ENCODE results near the gene NKAIN2. TPM values are rescaled to one million over a fixed set of nuclear protein-coding genes. Genes with fewer than 3 reads are reported as not detected.

NKAIN2 gene
- total RNA-seq, 1 experiment from 2014 or later, result 2.2 TPM

DNA sequence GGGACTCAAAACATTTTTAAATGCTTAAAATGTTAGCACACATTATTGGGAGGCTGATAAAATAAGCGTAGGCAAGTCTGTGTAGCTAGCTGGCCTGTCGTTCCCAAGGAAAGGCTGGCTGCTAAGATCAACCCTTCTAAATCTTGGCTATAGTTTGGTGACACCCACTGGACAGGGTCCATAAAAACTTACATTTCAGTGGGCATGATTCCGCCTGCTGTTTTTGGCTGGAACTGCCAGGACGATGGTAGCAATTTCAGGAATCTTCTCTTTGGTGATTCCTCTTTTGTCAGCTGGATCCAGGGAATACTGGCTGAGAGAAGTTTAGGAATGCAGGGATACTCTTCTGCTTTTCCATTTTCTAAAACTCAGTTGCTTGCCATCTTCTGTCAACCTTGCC is 162.2 kb downstream of the NKAIN2 start:
- Histone ChIP-seq H3K27me3 (replicated peaks; ENCODE audit: insufficient read depth, low read depth, low read length, poor library complexity) (no peaks in the 10 kb centered on the region), H3K4me1 (ENCODE audit: insufficient read depth, low read length, poor library complexity, severe bottlenecking) (no peaks in the 10 kb centered on the region), H3K4me3 (ENCODE audit: low read depth, low read length, poor library complexity, severe bottlenecking) (no peak overlapping the region), H3K27ac (ENCODE audit: low read depth, low read length, poor library complexity, severe bottlenecking) (no peak overlapping the region), H3K36me3 (ENCODE audit: insufficient read depth, low read length, poor library complexity, severe bottlenecking) (no peaks in the 10 kb centered on the region), H3K9me3 (ENCODE audit: low read depth, low read length, poor library complexity, severe bottlenecking) (no peaks in the 10 kb centered on the region)
- BruUV-seq (replicated peaks), result no TSS peak
- TF ChIP-seq, protein P1, sequence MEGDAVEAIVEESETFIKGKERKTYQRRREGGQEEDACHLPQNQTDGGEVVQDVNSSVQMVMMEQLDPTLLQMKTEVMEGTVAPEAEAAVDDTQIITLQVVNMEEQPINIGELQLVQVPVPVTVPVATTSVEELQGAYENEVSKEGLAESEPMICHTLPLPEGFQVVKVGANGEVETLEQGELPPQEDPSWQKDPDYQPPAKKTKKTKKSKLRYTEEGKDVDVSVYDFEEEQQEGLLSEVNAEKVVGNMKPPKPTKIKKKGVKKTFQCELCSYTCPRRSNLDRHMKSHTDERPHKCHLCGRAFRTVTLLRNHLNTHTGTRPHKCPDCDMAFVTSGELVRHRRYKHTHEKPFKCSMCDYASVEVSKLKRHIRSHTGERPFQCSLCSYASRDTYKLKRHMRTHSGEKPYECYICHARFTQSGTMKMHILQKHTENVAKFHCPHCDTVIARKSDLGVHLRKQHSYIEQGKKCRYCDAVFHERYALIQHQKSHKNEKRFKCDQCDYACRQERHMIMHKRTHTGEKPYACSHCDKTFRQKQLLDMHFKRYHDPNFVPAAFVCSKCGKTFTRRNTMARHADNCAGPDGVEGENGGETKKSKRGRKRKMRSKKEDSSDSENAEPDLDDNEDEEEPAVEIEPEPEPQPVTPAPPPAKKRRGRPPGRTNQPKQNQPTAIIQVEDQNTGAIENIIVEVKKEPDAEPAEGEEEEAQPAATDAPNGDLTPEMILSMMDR (conservative IDR thresholded peaks at IDR 0.05; ENCODE audit: low read depth, low read length), result peak; percentile 44
- TF ChIP-seq EZH2 (IDR thresholded peaks at IDR 0.05; ENCODE audit: borderline replicate concordance, low read depth, low read length, poor library complexity, severe bottlenecking), result no peak
- DNase-seq (ENCODE audit: low spot score), result peak; percentile 34
- POLR2A ChIA-PET (ENCODE audit: low non-redundant PET), result no interaction called here
- CTCF ChIA-PET, result no interaction called here
- intact Hi-C loops (cut with micrococcal nuclease; ENCODE audit: unreplicated experiment), result loop anchor here (10.0 kb wide), 1 partner anchor 551 kb away; no protein-coding TSS in a partner anchor

DNA sequence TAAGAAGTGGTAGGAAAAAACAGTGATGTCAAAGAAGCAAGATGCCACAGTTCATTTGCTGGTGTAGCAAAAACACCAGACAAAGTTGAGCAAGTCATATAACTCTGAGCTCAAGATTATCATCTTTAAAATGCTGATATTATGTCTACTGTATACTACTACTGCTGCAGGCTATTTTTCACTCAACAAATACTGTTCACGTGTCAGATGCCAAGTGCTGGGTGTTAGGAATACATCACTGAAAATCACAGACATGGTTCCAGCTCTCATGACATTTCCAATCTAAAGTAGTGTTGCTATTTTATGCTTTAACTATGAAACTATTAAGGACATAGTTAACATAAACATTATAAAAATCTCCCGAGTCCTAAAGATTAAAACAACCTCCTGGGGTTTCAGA is 163.0 kb downstream of the NKAIN2 start:
- no peak overlapping the region for H3K27ac ChIP-seq (ENCODE audit: low read depth, low read length, poor library complexity, severe bottlenecking)
- DNase-seq (ENCODE audit: low spot score), result no peak
- BruUV-seq (replicated peaks), result no TSS peak
- H3K36me3 ChIP-seq (ENCODE audit: insufficient read depth, low read length, poor library complexity, severe bottlenecking), result no peaks in the 10 kb centered on the region
- H3K9me3 ChIP-seq (ENCODE audit: low read depth, low read length, poor library complexity, severe bottlenecking), result no peaks in the 10 kb centered on the region
- ChIA-PET CTCF (no interaction called here), POLR2A (ENCODE audit: low non-redundant PET) (no interaction called here)
- no peak overlapping the region for H3K4me3 ChIP-seq (ENCODE audit: low read depth, low read length, poor library complexity, severe bottlenecking)
- no peaks in the 10 kb centered on the region for H3K4me1 ChIP-seq (ENCODE audit: insufficient read depth, low read length, poor library complexity, severe bottlenecking)
- H3K27me3 ChIP-seq (replicated peaks; ENCODE audit: insufficient read depth, low read depth, low read length, poor library complexity), result no peaks in the 10 kb centered on the region
- no peak for TF ChIP-seq EZH2 (IDR thresholded peaks at IDR 0.05; ENCODE audit: borderline replicate concordance, low read depth, low read length, poor library complexity, severe bottlenecking)
- TF ChIP-seq, protein P1 (conservative IDR thresholded peaks at IDR 0.05; ENCODE audit: low read depth, low read length), result no peak
- intact Hi-C loops (cut with micrococcal nuclease; ENCODE audit: unreplicated experiment), result loop anchor here (10.0 kb wide), 1 partner anchor 552 kb away; no protein-coding TSS in a partner anchor

DNA sequence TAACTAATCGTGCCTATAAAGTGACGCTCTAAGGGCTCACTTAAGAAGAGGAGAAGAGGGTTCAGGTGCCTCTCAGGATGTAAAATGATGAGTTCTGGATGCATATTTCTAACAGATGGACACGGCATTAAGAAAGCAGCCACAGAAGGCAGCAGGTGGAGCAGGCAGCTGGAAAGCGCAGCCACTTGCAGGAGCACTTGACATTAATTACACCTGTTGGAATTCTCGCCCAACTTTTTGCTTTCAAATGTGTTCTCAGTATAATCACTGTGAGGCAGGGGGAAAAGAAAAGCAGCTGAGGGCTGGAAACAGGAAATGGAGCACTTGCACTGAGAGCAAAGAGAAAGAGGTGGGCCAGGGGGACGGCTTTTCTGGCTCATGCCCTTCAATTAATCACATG is 164.2 kb downstream of the NKAIN2 start:
- intact Hi-C loops (cut with micrococcal nuclease; ENCODE audit: unreplicated experiment), result loop anchor here (10.0 kb wide), 1 partner anchor 553 kb away; no protein-coding TSS in a partner anchor
- BruUV-seq (replicated peaks), result no TSS peak
- no peak overlapping the region for H3K27ac ChIP-seq (ENCODE audit: low read depth, low read length, poor library complexity, severe bottlenecking)
- H3K9me3 ChIP-seq (ENCODE audit: low read depth, low read length, poor library complexity, severe bottlenecking), result no peaks in the 10 kb centered on the region
- H3K36me3 ChIP-seq (ENCODE audit: insufficient read depth, low read length, poor library complexity, severe bottlenecking), result no peaks in the 10 kb centered on the region
- POLR2A ChIA-PET (ENCODE audit: low non-redundant PET), result no interaction called here
- CTCF ChIA-PET, result no interaction called here
- H3K27me3 ChIP-seq (replicated peaks; ENCODE audit: insufficient read depth, low read depth, low read length, poor library complexity), result no peaks in the 10 kb centered on the region
- no peak for DNase-seq (ENCODE audit: low spot score)
- H3K4me1 ChIP-seq (ENCODE audit: insufficient read depth, low read length, poor library complexity, severe bottlenecking), result no peaks in the 10 kb centered on the region
- TF ChIP-seq, protein P1 (conservative IDR thresholded peaks at IDR 0.05; ENCODE audit: low read depth, low read length), result no peak
- TF ChIP-seq EZH2 (IDR thresholded peaks at IDR 0.05; ENCODE audit: borderline replicate concordance, low read depth, low read length, poor library complexity, severe bottlenecking), result no peak
- H3K4me3 ChIP-seq (ENCODE audit: low read depth, low read length, poor library complexity, severe bottlenecking), result no peak overlapping the region
